SJSA1 (cell line): ENCODE measurements around the gene C1QL1. TPM values are rescaled to one million over a fixed set of nuclear protein-coding genes. Genes with fewer than 3 reads are reported as not detected.
A peak's percentile ranks its signal among the peaks of the same experiment; 100 is the strongest.

Source experiments
- DNase-seq, 2 experiments: peaks; one replicate each; pipeline ENCODE4 v3.0.0-alpha.2; 2015 to 2020; ENCODE audit warnings: low spot score in 2 of 2, low read depth in 1 of 2
- H3K27ac ChIP-seq: fragments of 250-450 bp; sonication (Bioruptor Pico); 2 replicates; pipeline ENCODE4 v1.5.1; 2020; ENCODE audit warnings: mild to moderate bottlenecking, moderate library complexity
- H3K27me3 ChIP-seq: fragments of 250-450 bp; sonication (Bioruptor Pico); replicated peaks from 2 replicates; pipeline ENCODE4 v1.5.1; 2020; ENCODE audit warnings: mild to moderate bottlenecking, moderate library complexity
- H3K36me3 ChIP-seq: fragments of 250-450 bp; sonication (Bioruptor Pico); 2 replicates; pipeline ENCODE4 v1.5.1; 2020; ENCODE audit warnings: mild to moderate bottlenecking
- H3K4me1 ChIP-seq: fragments of 250-450 bp; sonication (Bioruptor Pico); replicated peaks from 2 replicates; pipeline ENCODE4 v1.6.1; 2021; ENCODE audit warnings: mild to moderate bottlenecking
- H3K4me3 ChIP-seq: fragments of 250-450 bp; sonication (Bioruptor Pico); 2 replicates; pipeline ENCODE4 v1.5.1; 2020; ENCODE audit warnings: mild to moderate bottlenecking
- H3K9me3 ChIP-seq: fragments of 250-450 bp; sonication (Bioruptor Pico); replicated peaks from 2 replicates; pipeline ENCODE4 v1.5.1; 2020; ENCODE audit warnings: mild to moderate bottlenecking
- total RNA-seq: library from RNA; depleted of rRNA; stranded (reverse); fragments of >200 nt; shearing (Covaris generic); gene quantifications from 2 replicates; pipeline ENCODE4 v1.2.3, GENCODE V29; 2014

C1QL1 gene
- total RNA-seq, 1 experiment from 2014 or later: 5.2 TPM

DNA sequence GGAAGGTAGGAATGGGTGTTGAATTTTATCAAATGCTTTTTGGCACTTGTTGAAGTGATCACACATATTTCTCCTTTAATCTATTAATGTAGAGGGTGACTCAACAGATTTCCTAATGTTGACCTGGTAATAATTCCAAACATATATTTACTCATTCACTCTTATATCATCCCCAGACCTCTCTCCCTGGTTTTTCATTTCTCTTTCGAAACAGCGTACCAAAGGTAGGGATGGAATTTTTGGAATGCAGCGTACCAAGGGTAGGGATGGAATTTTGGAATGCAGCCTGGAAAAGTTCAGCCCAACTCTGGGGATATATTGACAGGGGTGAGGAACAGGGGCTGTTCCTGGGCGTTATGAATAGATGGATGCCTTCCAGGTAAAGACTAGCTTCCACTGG lies 27.8 kb downstream of the C1QL1 start:
- H3K27me3 ChIP-seq: no peaks in the 10 kb centered on the region

DNA sequence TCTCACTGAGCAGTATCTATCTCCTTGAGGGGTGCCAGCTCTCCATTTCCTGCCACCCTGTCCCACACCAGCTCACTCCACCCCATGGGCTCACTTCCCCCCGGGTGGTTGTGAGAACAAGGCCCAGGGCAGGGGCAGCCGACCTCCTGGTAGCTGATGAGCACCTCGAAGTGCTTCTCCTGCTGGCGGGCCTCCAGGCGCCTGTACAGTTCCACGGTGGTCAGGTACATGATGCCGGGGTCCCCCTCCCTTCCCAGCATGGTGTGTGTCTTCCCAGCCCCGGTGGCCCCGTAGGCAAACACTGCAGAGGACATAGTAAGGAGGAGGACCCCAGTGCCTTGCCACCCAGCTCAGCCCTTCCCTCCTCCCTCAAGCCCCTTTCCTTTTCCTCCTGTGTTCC lies 33.0 kb downstream of the C1QL1 start:
- no peaks in the 10 kb centered on the region for H3K9me3 ChIP-seq
- peaks cover 98% of the 10 kb centered on the region for H3K36me3 ChIP-seq

More for the DNA sequence above, 27.8 kb downstream of the C1QL1 start:
- Histone ChIP-seq H3K36me3 (peaks cover 95% of the 10 kb centered on the region), H3K27ac (peak overlapping the region; percentile 43), H3K4me1 (peaks cover 20% of the 10 kb centered on the region), H3K4me3 (no peak overlapping the region), H3K9me3 (no peaks in the 10 kb centered on the region)
- DNase-seq: peak in 1 of 2 experiments; percentile 49

DNA sequence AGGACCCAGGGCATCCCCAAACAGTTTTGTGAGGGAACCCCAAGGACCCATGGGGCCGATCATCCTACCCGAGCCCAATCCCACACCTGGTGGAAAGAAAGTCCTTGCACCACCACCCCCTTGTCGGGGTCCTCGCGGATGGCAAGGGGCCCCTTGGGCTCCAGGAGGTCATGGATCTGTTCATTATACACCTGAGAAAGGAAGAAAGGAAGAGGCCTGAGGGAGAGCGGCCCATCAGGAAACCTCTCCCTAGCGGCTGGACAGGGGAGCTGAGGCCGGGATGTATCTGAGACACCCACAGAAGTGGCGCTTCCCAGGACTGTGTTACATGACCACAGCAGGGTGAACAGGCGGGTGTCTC lies 33.4 kb downstream of the C1QL1 start:
- no peaks in the 10 kb centered on the region for H3K4me1 ChIP-seq

More for the DNA sequence above, 33.0 kb downstream of the C1QL1 start:
- DNase-seq: no peak
- Histone ChIP-seq H3K27me3 (no peaks in the 10 kb centered on the region), H3K27ac (no peak overlapping the region), H3K4me3 (no peak overlapping the region), H3K4me1 (peaks cover 3% of the 10 kb centered on the region)

DNA sequence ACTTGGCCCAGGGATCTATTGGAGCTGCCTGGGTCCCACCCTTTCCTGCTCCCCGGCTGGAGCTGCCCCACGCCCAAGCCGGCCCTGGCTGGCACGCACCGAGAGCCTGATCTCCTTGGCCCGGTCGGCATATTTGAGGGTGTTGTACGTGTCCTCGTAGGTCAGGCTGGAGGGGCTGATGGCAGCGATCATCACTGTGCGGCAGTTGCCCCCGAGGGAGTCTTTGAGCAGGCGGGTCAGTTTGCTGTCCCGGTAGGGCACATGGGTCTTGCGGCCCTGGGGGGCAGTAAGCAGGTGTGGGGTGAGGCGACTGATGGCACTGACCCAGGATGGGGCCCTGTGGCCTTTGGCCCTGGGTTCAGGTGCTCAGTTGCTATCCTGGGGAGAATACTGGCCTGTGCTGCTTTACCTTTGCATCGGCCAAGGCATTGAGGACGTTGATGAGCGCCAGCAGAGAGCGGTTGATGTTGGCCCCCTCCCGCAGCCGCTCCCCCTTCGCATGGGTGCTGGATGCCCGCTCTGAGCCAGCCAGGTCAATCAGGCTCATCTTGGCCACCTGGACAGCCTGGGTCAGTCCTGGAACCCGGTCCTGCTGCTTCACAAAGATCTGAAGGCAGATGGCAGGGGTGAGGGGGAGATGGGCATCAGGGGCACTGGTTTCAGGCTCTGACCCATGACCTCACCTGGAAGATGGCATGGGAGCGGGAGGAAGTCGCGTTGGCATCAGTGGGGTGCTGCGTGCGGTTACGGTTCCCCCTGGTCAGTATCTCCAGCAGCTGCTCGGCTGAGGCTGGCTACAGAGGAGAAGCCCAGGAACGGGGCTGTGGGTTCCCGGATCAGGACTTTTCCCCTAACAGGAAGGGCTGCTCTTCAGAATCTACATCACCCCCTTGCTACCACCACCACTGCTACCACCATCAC lies 34.0 kb downstream of the C1QL1 start:
- Histone ChIP-seq H3K36me3 (peaks cover 98% of the 10 kb centered on the region), H3K9me3 (no peaks in the 10 kb centered on the region), H3K4me1 (no peaks in the 10 kb centered on the region), H3K4me3 (no peak overlapping the region), H3K27me3 (no peaks in the 10 kb centered on the region), H3K27ac (no peak overlapping the region)
- no peak for DNase-seq

More for the DNA sequence above, 33.4 kb downstream of the C1QL1 start:
- DNase-seq: no peak
- no peaks in the 10 kb centered on the region for H3K9me3 ChIP-seq
- no peak overlapping the region for H3K27ac ChIP-seq
- peaks cover 98% of the 10 kb centered on the region for H3K36me3 ChIP-seq
- no peaks in the 10 kb centered on the region for H3K27me3 ChIP-seq
- no peak overlapping the region for H3K4me3 ChIP-seq

DNA sequence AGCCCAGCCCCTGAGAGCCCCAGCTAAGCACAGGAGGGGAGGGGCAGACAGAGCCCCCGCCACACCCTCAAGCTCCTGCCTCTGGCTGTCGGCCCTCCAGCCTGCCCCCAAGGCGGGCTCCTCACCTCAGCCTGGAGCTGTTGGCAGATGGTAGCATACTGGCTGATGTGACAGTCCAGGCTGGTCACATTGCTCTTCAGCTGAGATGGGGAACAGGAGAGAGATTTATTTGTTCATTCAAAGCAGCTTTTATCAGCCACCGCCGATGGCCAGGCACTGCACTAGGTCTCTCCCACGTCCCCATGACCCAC lies 35.4 kb downstream of the C1QL1 start:
- no peaks in the 10 kb centered on the region for H3K9me3 ChIP-seq
- no peak overlapping the region for H3K27ac ChIP-seq
- no peaks in the 10 kb centered on the region for H3K27me3 ChIP-seq
- H3K4me1 ChIP-seq: no peaks in the 10 kb centered on the region
- no peak overlapping the region for H3K4me3 ChIP-seq
- peaks cover 98% of the 10 kb centered on the region for H3K36me3 ChIP-seq
- no peak for DNase-seq

DNA sequence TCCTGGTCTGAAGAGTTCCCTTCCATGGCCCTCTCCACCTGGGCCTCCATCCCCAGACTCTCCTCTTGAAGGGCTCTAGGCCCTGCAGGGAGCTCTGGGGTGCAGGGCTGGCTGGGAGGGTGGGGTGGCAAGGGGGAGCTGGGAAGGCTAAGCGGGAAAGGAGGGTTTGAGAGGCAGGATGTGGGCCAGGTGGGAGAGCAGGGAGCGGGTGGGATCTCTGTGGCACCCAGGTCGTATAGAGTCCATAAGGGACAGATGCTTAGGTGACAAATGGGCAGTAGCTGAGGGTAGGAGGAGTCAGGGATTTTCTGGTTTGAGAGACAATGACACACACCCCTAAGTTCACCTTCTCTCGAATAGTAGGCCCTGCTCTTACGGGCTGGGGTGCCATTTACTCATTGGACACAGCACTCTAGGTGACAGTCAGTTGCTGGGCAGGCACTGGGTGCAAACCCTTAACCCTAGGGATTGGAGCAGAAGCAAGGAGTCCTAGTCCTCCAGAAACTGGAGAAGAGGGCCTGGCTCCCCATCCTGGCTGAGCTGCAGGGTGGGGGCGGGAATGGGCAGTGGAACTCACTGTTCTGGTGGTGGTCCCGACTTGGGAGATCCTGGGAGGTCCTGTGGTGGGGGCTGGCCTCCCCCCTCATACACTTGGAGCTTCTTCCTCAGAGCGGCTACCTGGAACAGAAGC lies 35.9 kb downstream of the C1QL1 start:
- Histone ChIP-seq H3K27me3 (no peaks in the 10 kb centered on the region), H3K9me3 (no peaks in the 10 kb centered on the region), H3K4me3 (no peak overlapping the region), H3K36me3 (peaks cover 98% of the 10 kb centered on the region), H3K27ac (no peak overlapping the region), H3K4me1 (no peaks in the 10 kb centered on the region)
- no peak for DNase-seq

DNA sequence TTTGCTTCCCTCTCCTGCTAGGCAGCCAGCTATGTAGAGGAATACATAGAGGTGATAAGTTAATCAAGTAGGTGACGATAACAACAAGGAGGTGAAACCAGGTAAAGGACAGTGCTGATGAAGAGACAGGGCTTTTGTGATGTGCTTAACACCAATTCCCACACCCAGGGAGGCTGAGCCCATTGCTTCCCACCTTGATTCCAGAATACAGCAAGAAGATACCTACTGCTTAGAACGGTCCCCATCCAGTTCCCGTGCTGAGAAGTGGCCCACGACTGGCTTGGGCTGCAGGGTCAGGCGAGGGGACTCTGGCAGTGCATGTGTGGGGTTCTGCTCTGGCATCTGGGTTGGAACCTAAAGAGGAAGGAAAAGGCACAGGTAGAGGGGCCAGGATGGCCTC lies 36.7 kb downstream of the C1QL1 start:
- Histone ChIP-seq H3K9me3 (no peaks in the 10 kb centered on the region), H3K36me3 (peaks cover 99% of the 10 kb centered on the region), H3K4me3 (no peak overlapping the region), H3K4me1 (no peaks in the 10 kb centered on the region), H3K27ac (no peak overlapping the region), H3K27me3 (no peaks in the 10 kb centered on the region)
- DNase-seq: no peak

DNA sequence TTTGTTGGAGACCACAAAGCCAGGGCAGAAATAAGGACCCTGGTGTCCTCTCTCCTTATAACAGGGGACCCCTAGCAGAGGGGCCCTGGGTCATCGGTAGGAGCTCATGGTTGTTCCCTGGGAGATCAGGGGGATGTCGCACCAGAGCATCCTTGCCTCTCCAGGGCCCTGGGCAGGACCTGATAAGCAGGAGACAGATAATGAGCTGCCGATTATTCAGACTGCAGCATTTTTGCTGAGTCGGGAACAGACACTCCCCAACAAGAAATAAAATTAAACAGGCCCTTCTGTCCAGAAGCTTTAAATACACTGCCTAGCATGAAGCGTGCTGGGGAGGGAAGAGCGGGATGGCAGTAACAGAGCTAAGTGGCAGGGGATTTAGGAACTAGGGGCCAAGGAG lies 37.4 kb downstream of the C1QL1 start:
- Histone ChIP-seq H3K9me3 (no peaks in the 10 kb centered on the region), H3K4me3 (no peak overlapping the region), H3K27ac (no peak overlapping the region), H3K4me1 (no peaks in the 10 kb centered on the region), H3K27me3 (no peaks in the 10 kb centered on the region), H3K36me3 (peaks cover 100% of the 10 kb centered on the region)
- no peak for DNase-seq

DNA sequence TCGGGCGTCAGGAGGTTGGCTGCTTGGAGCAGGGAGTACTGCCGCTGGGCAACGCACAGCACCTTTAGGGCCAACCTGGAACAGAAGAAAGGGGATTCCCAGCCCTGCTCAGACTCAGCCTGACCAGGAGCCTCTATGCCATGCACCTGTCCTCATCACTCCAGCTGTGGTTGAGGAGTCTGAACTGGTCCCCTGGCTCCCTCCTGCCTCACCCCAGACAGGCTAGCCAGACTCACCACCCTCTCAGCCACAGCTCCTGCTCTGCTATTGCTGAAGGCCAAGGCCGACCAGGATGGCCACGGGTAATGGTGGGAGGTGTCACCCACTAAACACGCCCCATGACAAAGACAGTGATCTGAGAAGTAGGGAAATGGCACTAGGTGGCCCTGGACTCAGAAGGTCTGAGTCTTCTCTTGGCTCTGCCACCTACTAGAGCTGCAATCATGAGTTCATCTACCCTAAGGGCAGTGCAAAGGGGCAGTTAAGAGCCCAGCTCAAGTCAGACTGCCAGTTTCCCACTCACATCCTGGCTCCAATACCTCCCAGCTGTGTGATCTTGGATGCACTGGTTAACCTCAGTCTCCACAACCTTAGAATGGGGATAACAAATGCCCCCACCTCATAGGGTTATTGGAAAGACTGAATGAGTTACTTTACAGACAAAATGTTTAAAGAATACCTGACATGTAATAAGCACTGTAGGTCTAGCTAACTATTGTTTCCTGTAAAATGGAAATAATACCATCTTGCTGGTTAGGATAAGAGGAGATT lies 39.0 kb downstream of the C1QL1 start:
- Histone ChIP-seq H3K27me3 (no peaks in the 10 kb centered on the region), H3K4me1 (no peaks in the 10 kb centered on the region), H3K4me3 (no peak overlapping the region), H3K27ac (no peak overlapping the region), H3K36me3 (peaks cover 95% of the 10 kb centered on the region), H3K9me3 (no peaks in the 10 kb centered on the region)
- DNase-seq: no peak

DNA sequence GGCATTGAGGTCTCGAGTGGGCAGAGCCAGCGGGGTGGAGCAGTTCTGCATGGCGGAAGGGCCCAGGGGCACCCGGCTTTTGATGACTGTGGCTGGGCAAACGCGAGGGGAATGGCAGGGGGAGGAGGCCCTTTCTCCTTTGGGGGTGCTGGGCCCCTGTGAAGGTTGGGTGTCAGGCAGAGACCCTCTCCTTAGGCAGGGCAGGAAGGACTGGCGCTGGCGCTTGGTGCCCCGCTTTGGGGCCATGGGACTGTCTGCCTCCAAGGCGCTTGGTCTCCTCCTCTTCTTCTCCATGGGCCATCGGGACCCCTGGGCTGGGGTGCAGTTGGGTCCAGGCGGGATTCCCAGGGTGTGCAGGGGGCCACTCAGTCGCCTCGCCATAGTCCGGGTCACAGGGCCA lies 40.0 kb downstream of the C1QL1 start:
- Histone ChIP-seq H3K4me3 (no peak overlapping the region), H3K27ac (no peak overlapping the region), H3K9me3 (no peaks in the 10 kb centered on the region), H3K27me3 (no peaks in the 10 kb centered on the region), H3K36me3 (peaks cover 85% of the 10 kb centered on the region), H3K4me1 (peaks cover 3% of the 10 kb centered on the region; the same call in 1 of the 2 replicates)
- no peak for DNase-seq

DNA sequence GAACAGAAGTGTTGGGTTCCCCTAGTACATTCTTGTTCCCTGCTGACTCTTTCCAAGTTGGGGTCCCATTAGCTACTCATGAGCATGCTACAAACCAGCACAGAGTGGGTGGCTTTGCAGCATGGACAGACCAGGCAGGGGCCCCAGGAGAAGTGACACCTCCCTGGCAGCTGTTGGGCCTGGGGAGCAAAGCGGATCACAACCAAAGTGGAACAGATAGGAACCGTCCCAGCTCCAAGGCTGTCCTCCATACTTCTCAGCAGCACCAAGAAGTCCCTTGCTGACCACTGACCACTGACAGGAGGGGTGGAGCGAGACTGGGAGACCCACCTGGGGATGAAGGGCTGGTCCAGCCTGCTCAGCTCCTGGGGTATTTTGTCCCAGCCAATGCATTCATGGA lies 40.4 kb downstream of the C1QL1 start:
- Histone ChIP-seq H3K36me3 (peaks cover 80% of the 10 kb centered on the region), H3K27ac (no peak overlapping the region), H3K27me3 (no peaks in the 10 kb centered on the region), H3K4me3 (no peak overlapping the region), H3K9me3 (no peaks in the 10 kb centered on the region), H3K4me1 (peaks cover 3% of the 10 kb centered on the region; the same call in 1 of the 2 replicates)
- no peak for DNase-seq

DNA sequence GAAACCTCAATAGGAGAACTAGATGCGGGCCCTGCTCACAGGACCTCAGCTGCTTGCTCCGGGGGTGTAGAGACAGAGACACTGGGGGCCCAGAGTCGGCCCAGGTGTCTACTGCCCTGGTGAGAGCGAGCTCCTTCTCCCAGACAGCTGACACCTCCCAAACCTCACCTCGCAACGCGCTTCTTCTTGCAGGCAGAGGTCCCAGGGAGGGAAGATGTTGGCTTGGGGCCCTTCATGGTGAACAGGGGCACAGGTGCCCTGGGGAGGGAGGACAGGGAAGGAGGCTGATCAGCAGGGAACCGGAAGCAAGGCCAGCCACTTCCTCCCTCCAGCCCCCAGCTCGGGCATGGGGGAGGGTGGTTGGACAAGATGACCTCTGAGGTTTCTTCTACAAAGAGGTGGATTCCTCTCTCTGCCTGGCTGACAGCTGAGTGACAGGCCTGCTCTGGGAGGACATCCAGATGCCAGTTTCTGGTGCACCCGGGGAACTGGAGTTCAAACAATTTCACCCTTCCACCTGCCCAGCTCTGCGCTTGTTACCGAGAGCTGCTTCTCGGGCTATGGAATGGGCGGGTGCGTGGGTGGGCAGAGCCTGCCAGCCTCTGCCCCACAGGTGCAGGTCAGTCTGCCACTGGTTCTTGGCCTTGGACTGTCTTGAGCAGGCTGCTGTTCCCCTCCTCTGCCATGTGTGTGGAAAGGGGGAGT lies 41.1 kb downstream of the C1QL1 start:
- H3K36me3 ChIP-seq: peaks cover 73% of the 10 kb centered on the region
- no peaks in the 10 kb centered on the region for H3K27me3 ChIP-seq
- DNase-seq: no peak
- H3K4me3 ChIP-seq: no peak overlapping the region
- H3K4me1 ChIP-seq: peaks cover 3% of the 10 kb centered on the region; the same call in 1 of the 2 replicates
- no peaks in the 10 kb centered on the region for H3K9me3 ChIP-seq
- H3K27ac ChIP-seq: no peak overlapping the region
